Measurements from ENCODE around the gene PDE4DIP.
A peak's percentile ranks its signal among the peaks of the same experiment; 100 is the strongest.
"Not testable (repeated sequence)": the region's sequence is repeated elsewhere in the genome, so short reads cannot be mapped to it uniquely, and the experiment has no call there.

Gene PDE4DIP

GRCh38 chr1:148921047-148921446 lies 76.8 kb downstream of the PDE4DIP start:
- not testable (repeated sequence) for DNase-seq

DNA sequence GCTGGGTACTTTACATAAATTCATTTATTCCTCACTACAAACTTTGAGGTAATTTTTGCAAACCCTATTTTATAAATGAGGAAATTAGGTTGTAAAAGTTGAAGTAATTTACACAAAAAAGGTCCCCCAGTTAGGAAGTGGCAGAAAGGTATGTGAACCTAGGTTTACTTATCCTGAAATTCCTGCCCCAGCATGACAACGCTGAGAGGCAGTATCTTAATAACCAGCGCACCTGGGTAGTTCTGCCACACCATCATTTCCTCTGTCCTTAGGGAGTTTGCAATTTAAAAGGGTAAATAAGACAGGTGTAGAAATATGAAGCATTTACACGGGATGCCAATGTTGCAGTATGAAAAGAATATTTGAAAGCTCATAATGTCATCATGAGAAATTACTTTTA lies 79.6 kb downstream of the PDE4DIP start:
- not testable (repeated sequence) for DNase-seq

- DNase-seq, result not testable (repeated sequence)
Measured at GRCh38 chr1:148927645-148928044, 83.4 kb downstream of the PDE4DIP start.

DNA sequence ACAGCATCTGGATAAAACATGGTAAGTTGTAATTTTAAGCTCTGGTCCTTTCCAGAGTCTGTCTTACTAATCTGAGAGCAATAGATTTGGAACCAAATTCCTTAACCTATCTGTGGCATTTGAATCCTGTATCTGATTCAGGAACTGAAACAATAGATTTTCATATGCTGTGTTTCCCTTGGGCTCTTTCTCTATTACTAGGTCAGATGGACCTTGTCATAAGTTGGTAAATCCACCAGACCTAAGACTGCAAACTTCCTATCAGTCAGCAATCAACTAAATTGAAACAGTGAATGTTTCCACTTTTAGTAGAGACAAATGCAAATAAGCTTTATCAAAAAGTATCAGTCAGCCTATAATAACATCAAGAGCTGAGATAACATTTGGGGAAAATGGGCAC lies 85.0 kb downstream of the PDE4DIP start:
- not testable (repeated sequence) for DNase-seq

GRCh38 chr1:148935381-148936002 lies 91.3 kb downstream of the PDE4DIP start:
- DNase-seq, result not testable (repeated sequence)

DNA sequence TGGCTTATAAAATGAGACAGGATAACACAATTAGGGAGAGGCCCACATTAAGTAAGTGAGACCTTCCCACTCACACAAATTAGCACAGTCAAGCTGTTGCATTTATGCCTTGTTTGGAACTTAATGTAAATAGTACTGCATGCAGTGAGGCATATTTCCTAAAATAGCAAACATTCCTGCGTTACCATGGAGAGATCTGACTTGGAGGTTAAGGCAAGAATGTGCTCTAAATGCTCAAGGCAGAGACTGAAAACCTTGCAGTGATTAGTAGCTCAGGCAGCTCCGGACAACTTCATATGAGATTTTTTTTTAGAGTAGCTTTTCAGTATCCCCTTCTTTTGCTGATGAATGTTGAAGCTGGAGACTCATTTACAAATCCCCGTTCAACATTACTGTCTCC lies 98.7 kb downstream of the PDE4DIP start:
- not testable (repeated sequence) for DNase-seq

DNA sequence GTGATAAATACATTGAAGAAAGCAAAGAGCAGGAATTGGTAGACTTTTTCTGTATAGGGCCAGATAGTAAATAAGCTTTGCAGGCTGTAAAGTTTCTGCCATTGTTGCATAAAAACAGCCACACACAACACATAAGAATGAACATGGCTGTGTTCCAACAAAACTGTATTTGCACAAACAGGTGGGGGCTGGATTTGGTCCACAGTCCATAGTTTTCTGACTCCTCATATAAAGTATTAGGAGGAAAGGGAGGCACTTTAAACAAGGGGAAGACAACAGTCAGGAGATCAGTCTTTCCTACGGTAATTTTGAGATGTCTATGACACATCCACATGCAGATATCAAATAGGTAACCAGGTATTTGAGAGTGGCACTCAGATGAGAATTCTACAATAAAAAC lies 100.9 kb downstream of the PDE4DIP start:
- not testable (repeated sequence) for DNase-seq

- DNase-seq, result peak; percentile 2
Measured at GRCh38 chr1:148948768-148949167, 104.5 kb downstream of the PDE4DIP start.

DNA sequence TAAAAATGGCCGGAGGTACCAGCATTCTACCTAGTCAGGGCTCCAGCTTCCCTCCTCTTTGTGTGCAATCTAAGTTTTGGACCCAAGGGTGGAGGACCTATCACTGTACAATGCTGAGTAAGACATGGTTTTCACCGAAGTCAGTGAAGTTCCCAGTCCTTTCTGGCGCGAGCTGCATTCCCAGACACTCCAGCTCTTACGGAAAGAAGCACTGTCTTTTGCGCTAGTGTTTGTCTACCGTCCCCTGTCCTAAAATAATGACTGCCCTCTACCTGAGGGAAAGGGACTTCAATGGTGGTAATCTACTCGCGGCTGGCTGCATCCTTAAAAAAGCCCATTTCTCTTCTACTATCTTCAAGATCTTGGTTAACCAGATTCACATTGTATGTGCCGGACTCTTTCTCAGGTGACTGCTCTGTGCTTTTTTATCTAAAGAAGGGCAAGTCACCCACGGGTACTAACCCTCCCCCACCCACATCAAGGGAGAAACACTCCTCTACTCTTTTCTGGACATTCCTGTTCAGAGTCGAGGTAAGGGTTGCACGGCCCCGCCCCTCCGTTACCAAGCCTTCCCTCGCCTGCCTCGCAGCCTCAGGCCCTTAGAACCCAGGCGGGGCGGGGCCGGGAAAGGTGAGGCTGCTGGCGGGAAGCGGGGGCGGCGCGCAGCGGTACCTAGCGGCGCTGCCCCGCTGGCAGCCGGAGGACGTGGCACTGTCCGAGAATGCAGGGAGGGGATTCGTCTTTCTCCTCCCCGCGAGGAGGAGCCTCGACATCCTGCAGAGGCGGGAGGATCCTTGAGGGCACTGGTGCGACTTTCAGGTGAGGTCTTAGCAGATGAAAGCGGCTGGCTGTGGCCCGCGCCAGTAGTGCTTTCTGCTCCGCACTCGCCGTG lies 107.4 kb downstream of the PDE4DIP start:
- peak; percentile 80 for DNase-seq

GRCh38 chr1:148952253-148952937 lies 108.2 kb downstream of the PDE4DIP start:
- peak; percentile 81 for DNase-seq

DNA sequence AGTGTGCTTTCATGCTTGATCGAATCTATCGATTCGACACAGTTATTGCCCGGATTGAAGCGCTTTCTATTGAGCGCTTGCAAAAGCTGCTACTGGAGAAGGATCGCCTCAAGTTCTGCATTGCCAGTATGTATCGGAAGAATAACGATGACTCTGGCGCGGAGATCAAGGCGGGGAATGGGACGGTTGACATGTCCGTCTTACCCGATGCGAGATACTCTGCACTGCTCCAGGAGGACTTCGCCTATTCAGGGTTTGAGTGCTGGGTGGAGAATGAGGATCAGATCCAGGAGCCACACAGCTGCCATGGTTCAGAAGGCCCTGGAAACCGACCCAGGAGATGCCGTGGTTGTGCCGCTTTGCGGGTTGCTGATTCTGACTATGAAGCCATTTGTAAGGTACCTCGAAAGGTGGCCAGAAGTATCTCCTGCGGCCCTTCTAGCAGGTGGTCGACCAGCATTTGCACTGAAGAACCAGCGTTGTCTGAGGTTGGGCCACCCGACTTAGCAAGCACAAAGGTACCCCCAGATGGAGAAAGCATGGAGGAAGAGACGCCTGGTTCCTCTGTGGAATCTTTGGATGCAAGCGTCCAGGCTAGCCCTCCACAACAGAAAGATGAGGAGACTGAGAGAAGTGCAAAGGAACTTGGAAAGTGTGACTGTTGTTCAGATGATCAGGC lies 108.8 kb downstream of the PDE4DIP start:
- DNase-seq, result peak; percentile 25

- not testable (repeated sequence) for DNase-seq
Measured at GRCh38 chr1:148953730-148954129, 109.5 kb downstream of the PDE4DIP start.

DNA sequence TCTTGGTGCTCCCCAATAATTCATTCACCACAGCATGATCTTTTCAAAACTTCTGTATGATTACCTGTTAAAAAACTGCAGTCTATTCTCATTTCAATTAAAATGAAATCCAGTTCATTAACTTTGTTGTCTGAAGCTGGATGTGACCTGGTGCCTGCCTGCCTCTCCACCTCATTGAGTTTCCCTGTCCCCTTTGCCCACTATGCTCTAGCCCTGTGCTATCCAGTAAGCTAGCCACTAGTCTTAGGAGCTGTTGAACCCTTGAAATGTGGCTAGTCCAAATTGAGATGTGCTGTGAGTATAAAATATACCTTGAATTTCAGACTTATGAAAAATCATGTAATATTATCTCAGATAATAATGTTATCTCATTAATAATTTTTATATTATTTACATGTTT lies 114.1 kb downstream of the PDE4DIP start:
- DNase-seq, result not testable (repeated sequence)

DNA sequence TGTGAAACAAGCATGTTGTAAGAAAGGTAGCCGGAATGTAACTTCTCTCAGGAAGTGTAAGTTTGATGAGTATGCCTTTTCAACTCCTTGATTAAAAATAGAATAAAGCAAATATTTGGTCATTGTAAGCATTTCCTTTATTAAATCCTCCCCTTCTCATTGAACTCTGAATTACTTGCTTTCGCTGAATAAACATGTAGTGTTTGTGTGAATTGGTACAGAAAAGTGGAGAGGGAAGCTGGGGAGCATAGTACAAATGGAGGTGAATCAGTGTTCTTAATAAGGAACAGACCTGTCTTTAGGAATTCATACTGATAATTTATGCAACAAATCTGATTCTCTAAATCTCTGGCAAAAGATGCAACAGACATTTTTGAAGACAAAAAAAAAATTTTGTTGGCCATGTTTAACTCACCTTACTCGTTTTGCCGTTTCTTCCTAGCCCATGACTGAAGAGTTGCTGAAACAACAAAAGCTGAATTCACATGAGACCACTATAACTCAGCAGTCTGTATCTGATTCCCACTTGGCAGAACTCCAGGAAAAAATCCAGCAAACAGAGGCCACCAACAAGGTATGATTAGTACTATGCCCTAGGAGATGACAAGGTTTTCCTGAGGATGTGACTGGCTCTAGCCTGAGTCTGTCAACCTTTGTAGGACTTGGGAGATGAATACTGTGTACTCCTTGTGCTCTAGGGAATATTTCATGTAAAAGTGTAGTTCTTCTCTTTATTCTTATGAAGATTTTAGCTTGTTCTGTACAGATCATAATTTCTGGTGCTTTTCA lies 116.2 kb downstream of the PDE4DIP start:
- DNase-seq, result not testable (repeated sequence)

- not testable (repeated sequence) for DNase-seq
Measured at GRCh38 chr1:148962127-148962857, 118.1 kb downstream of the PDE4DIP start.

GRCh38 chr1:148966084-148966483 lies 121.9 kb downstream of the PDE4DIP start:
- not testable (repeated sequence) for DNase-seq

GRCh38 chr1:148967580-148967979 lies 123.4 kb downstream of the PDE4DIP start:
- DNase-seq, result not testable (repeated sequence)

DNA sequence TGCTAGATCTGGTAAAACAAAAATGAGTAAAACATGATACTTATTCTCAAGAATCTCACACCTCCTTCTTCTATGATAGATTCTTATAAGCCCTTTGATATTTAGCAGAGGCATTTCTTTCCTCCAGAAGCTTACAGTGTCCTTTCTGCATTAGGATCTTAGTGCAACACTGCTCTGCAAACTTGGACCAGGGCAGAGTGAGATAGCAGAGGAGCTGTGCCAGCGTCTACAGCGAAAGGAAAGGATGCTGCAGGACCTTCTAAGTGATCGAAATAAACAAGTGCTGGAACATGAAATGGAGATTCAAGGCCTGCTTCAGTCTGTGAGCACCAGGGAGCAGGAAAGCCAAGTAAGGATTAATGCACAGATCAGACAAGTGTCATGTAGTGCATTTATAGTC lies 124.5 kb downstream of the PDE4DIP start:
- DNase-seq, result not testable (repeated sequence)

DNA sequence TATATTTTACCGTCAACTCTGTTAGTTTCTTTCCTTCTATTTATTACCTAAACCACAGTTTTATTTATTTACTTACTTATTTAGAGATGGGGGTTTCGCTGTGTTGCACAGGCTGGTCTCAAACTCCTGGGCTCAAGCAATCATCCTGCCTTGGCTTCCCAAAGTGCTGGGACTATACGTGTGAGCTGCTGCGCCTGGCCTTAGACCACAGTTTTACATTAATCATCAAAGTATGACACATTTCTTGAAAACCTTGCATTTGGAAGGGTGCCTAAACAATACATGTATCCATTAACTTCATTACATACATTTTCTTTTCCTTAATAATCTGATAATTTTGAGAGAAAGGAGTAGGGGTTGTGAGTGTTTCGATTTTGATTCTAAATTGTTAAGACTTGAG lies 124.9 kb downstream of the PDE4DIP start:
- DNase-seq, result not testable (repeated sequence)

DNA sequence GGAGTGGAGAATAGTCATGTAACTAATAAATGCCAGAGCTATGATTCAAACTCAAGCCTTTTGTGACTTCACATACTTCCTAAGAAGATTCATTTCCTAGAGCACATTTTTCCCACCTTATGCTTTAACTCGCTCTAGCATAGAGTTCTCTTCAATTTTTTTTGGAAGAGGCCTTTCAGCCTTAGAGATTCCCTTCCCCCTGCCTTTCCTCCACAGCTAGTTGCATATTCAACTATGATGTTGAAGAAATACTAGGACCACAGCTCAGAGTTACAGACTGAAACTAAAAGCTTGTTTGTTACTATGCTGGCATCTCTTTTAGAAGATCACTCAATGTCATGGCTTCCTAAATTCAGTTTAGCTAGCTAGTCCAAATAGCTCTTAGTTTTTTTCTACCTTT lies 131.2 kb downstream of the PDE4DIP start:
- peak; percentile 55 for DNase-seq

GRCh38 chr1:148975866-148976537 lies 131.8 kb downstream of the PDE4DIP start:
- peak; percentile 74 for DNase-seq
